Smooth muscle cell (in vitro differentiated cells): Measurements from ENCODE around the gene AUTS2. TPM values are rescaled to one million over a fixed set of nuclear protein-coding genes. Genes with fewer than 3 reads are reported as not detected.
A peak's percentile ranks its signal among the peaks of the same experiment; 100 is the strongest.

Source experiments
- DNase-seq: peaks from one replicate; lab custom pipeline; 2025; ENCODE audit not compliant: unreplicated experiment; lab: John Stamatoyannopoulos, UW
- H2AFZ ChIP-seq: fragments of 200-600 bp; sonication (generic); 2 replicates; pipeline ENCODE4 v1.6.0; 2016; ENCODE audit warnings: antibody characterized with exemption, low read depth, mild to moderate bottlenecking
- H3F3A ChIP-seq: fragments of 200-600 bp; sonication (generic); 2 replicates; pipeline ENCODE4 v1.6.0; 2017; ENCODE audit warnings: antibody characterized with exemption, low read depth
- H3K27ac ChIP-seq: fragments of 200-600 bp; sonication (generic); 2 replicates; pipeline ENCODE4 v1.5.1; 2016; ENCODE audit warnings: low read depth, mild to moderate bottlenecking
- H3K27me3 ChIP-seq: fragments of 200-600 bp; sonication (generic); 2 replicates; pipeline ENCODE4 v1.6.1; 2016; ENCODE audit warnings: low read depth, mild to moderate bottlenecking
- H3K36me3 ChIP-seq: fragments of 200-600 bp; sonication (generic); 2 replicates; pipeline ENCODE4 v1.5.1; 2016; ENCODE audit warnings: low read depth
- H3K4me1 ChIP-seq: fragments of 200-600 bp; sonication (generic); 2 replicates; pipeline ENCODE4 v1.5.1; 2016; ENCODE audit warnings: low read depth
- H3K4me2 ChIP-seq: fragments of 200-600 bp; sonication (generic); 2 replicates; pipeline ENCODE4 v1.6.0; 2016; ENCODE audit warnings: mild to moderate bottlenecking
- H3K4me3 ChIP-seq: fragments of 200-600 bp; sonication (generic); 2 replicates; pipeline ENCODE4 v1.5.1; 2016; ENCODE audit warnings: mild to moderate bottlenecking
- H3K79me2 ChIP-seq: fragments of 200-600 bp; sonication (generic); 2 replicates; pipeline ENCODE4 v1.6.0; 2016; ENCODE audit warnings: low read depth, mild to moderate bottlenecking
- H3K9ac ChIP-seq: fragments of 200-600 bp; sonication (generic); 2 replicates; pipeline ENCODE4 v1.6.0; 2016; ENCODE audit warnings: low read depth
- H3K9me3 ChIP-seq: fragments of 200-600 bp; sonication (generic); replicated peaks from 2 replicates; pipeline ENCODE4 v1.5.1; 2016; ENCODE audit warnings: low read depth
- H4K20me1 ChIP-seq: fragments of 200-600 bp; sonication (generic); 2 replicates; pipeline ENCODE4 v1.6.0; 2016; ENCODE audit warnings: low read depth
- WGBS: methylation state at CpG from one replicate; pipeline ENCODE4 v1.1.7; 2016; ENCODE audit warnings: low lambda C conversion rate; 5-methylcytosine and 5-hydroxymethylcytosine counted together
- polyA plus RNA-seq: library from polyadenylated mRNA; unstranded; fragments of >200 nt; fragmentation: Nextera tagmentation; extraction: Ambion mirVana; gene quantifications from 2 replicates; pipeline ENCODE4 v1.2.1, GENCODE V29; 2016
- total RNA-seq: library from RNA; depleted of rRNA; stranded (reverse); fragments of >200 nt; gene quantifications from 2 replicates; pipeline ENCODE4 v1.2.3, GENCODE V29; 2014
- TF ChIP-seq, protein P1 (sequence below): fragments of 200-600 bp; sonication (generic); IDR thresholded peaks from 2 replicates; pipeline ENCODE4 v1.5.1; 2017; ENCODE audit warnings: borderline replicate concordance, mild to moderate bottlenecking, antibody characterized with exemption; ENCODE audit not compliant: insufficient read depth, poor library complexity, severe bottlenecking

The AUTS2 gene
- total and polyA plus RNA-seq, 2 experiments from 2014 or later = 6.5 to 8.6 TPM

DNA sequence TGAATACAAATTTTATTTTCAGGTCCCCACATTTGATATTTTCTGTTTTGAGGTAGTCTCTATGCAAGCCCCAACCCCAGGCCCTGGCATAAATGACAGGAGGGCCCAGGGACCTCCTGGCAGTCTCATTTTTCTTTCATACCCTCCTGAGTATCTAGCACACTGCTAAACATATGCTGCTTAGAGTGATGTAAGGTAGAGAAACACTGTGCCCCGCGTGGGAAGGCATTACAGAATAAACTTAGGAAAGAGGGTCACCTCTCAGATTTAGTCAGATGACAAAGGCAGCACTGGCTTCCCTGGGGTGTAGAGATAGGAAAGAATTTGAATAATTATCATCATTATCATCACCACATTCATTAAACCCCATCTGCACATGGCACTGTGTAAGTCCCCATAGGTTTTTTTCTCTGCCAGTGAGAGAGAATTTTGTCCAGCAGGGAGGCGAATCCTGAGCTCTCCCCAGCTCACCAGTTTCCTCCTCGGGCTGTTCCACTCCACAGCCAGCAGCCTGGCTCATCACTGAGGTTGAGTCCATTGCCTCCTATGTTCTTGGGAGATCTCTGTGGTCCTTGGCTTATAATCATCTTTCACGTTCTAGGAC is 1026.3 kb downstream of the AUTS2 start:
- no peaks in the 10 kb centered on the region for H3K9me3 ChIP-seq
- no peak for DNase-seq
- no peak overlapping the region for H3K27ac ChIP-seq
- H3K27me3 ChIP-seq = peaks cover 33% of the 10 kb centered on the region
- WGBS = 91% methylated on average over 5 of the region's 5 CpGs
- no peak overlapping the region for H3K4me3 ChIP-seq
- no peaks in the 10 kb centered on the region for H3F3A ChIP-seq
- H3K79me2 ChIP-seq = no peaks in the 10 kb centered on the region
- no peak overlapping the region for H3K9ac ChIP-seq
- H3K4me2 ChIP-seq = no peak overlapping the region
- TF ChIP-seq, protein P1, sequence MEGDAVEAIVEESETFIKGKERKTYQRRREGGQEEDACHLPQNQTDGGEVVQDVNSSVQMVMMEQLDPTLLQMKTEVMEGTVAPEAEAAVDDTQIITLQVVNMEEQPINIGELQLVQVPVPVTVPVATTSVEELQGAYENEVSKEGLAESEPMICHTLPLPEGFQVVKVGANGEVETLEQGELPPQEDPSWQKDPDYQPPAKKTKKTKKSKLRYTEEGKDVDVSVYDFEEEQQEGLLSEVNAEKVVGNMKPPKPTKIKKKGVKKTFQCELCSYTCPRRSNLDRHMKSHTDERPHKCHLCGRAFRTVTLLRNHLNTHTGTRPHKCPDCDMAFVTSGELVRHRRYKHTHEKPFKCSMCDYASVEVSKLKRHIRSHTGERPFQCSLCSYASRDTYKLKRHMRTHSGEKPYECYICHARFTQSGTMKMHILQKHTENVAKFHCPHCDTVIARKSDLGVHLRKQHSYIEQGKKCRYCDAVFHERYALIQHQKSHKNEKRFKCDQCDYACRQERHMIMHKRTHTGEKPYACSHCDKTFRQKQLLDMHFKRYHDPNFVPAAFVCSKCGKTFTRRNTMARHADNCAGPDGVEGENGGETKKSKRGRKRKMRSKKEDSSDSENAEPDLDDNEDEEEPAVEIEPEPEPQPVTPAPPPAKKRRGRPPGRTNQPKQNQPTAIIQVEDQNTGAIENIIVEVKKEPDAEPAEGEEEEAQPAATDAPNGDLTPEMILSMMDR = no peak
- no peaks in the 10 kb centered on the region for H4K20me1 ChIP-seq
- H2AFZ ChIP-seq = no peak overlapping the region
- no peaks in the 10 kb centered on the region for H3K36me3 ChIP-seq
- peaks cover 6% of the 10 kb centered on the region for H3K4me1 ChIP-seq

DNA sequence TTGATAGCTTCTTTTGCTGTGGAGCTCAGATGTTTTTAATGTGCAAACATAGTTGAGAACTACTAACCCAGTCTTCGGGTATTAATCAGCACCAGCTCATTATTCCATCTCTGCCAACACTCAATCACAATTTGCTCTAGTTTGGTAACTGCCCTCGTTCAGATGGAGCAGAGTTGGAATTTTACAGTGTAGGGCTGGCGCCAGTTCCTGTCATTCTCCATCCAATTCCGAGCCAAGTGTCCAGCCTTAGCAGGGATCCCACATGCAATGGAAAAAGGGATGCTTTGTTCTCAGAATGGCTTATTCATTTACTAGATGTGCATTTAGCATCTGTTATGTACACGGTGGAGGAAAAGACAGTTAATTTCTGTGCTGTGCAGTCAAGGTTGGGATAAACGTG is 1029.2 kb downstream of the AUTS2 start:
- Histone ChIP-seq H3K79me2 (no peaks in the 10 kb centered on the region), H3K9ac (no peak overlapping the region), H3K9me3 (no peaks in the 10 kb centered on the region), H2AFZ (no peak overlapping the region), H3K36me3 (no peaks in the 10 kb centered on the region), H4K20me1 (no peaks in the 10 kb centered on the region), H3K4me2 (no peak overlapping the region), H3F3A (no peaks in the 10 kb centered on the region), H3K4me3 (no peak overlapping the region), H3K4me1 (peaks cover 24% of the 10 kb centered on the region), H3K27me3 (peaks cover 20% of the 10 kb centered on the region), H3K27ac (no peak overlapping the region)
- TF ChIP-seq, protein P1 = no peak
- WGBS = 90% methylated on average over 6 of the region's 6 CpGs
- no peak for DNase-seq

DNA sequence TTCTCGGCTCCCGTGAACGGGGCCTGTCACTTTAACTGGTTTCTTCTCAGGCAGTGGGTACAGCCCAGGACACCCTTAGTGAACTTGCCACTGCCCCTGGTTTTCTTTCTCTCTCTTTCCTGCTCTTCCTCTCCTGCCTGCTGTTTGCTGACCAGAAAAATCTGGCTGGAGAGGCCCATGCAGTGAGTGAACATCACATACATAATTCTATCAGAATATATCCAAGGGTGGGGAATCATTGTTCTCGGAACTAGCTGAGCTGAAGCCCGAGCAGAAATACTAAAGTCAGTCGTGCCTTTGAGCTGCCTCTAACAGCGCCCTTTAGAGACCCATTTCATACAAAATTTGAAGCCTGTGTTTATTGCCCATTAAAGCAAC is 1032.2 kb downstream of the AUTS2 start:
- peak overlapping the region; percentile 55 for H3K4me2 ChIP-seq
- H4K20me1 ChIP-seq = no peaks in the 10 kb centered on the region
- H3K36me3 ChIP-seq = no peaks in the 10 kb centered on the region
- H3K79me2 ChIP-seq = no peaks in the 10 kb centered on the region
- WGBS = 75% methylated on average over 7 of the region's 7 CpGs
- peaks cover 12% of the 10 kb centered on the region for H3K27me3 ChIP-seq
- H3K9me3 ChIP-seq = no peaks in the 10 kb centered on the region
- peaks cover 28% of the 10 kb centered on the region for H3K4me1 ChIP-seq
- no peak overlapping the region for H2AFZ ChIP-seq
- H3K4me3 ChIP-seq = no peak overlapping the region
- no peak overlapping the region for H3K9ac ChIP-seq
- no peak overlapping the region for H3K27ac ChIP-seq
- TF ChIP-seq, protein P1 = no peak
- no peaks in the 10 kb centered on the region for H3F3A ChIP-seq
- DNase-seq = no peak

DNA sequence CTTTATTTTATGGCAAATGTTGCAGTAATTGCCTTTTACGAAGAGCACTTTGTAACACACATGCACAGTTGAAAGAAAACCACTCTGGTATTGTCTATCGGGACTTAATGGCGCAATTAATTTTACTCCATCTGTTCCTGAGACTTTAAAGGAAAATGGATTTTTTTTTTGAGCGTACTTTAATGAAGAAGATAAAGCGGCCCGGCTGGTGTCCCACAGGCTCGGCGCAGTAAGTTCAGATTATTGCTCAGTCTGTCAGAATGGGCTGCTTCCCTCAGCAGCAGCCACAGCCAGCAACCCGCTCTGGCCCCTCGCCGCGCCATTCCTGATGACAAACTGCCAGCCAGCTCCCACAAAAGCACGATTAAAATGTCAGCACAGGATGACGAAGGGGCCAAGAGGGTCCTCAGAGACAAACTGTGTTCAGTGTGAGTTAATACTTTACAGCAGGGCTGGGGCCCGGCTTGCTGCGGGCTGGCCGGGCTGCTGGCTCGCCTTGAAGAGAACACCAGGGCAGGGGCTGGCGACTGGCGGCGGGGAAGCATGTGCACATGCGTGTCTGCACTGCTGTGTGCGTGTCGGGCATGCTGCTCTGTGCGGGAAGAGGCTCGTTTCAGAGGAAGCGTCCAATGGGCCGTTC is 1032.7 kb downstream of the AUTS2 start:
- no peak for DNase-seq
- H3K4me2 ChIP-seq = peak overlapping the region; percentile 55

More for the DNA sequence above, 1032.7 kb downstream of the AUTS2 start:
- Histone ChIP-seq H3F3A (no peaks in the 10 kb centered on the region), H3K4me1 (peaks cover 28% of the 10 kb centered on the region), H3K9me3 (no peaks in the 10 kb centered on the region), H2AFZ (no peak overlapping the region), H3K27ac (no peak overlapping the region), H3K4me3 (no peak overlapping the region), H3K9ac (no peak overlapping the region), H3K79me2 (no peaks in the 10 kb centered on the region), H4K20me1 (no peaks in the 10 kb centered on the region), H3K36me3 (no peaks in the 10 kb centered on the region), H3K27me3 (peaks cover 12% of the 10 kb centered on the region)
- WGBS = 70% methylated on average over 26 of the region's 28 CpGs
- TF ChIP-seq, protein P1 = no peak
